BJ (cell line): Measurements from ENCODE around the gene VDR. TPM values are rescaled to one million over a fixed set of nuclear protein-coding genes. Genes with fewer than 3 reads are reported as not detected.

Experiments used
- CTCF ChIA-PET: fragments of 350-600 bp; formaldehyde crosslinking; extraction: SDS; loops from one replicate; lab custom pipeline; 2021; ENCODE audit warnings: antibody characterized with exemption, inconsistent platforms; lab: Yijun Ruan, JAX
- POLR2A ChIA-PET: fragments of 300-600 bp; sonication (Branson Sonifier 250); formaldehyde crosslinking; extraction: SDS; loops from one replicate; lab custom pipeline; 2021; ENCODE audit warnings: antibody characterized with exemption; lab: Charles Lee
- DNase-seq: peaks from one replicate; pipeline ENCODE4 v3.0.0-alpha.2; 2011; ENCODE audit warnings: low read depth
- H3K27me3 ChIP-seq: 2 replicates; pipeline ENCODE4 v1.6.0; 2011; ENCODE audit warnings: low read length; ENCODE audit not compliant: control insufficient read depth, insufficient read depth
- H3K36me3 ChIP-seq: 2 replicates; pipeline ENCODE4 v1.5.1; 2011; ENCODE audit warnings: low read length; ENCODE audit not compliant: control insufficient read depth, insufficient read depth
- H3K4me3 ChIP-seq: 2 replicates; pipeline ENCODE4 v1.5.1; 2011; ENCODE audit warnings: low read depth, mild to moderate bottlenecking, control low read depth, low read length
- polyA plus RNA-seq: library from polyadenylated mRNA; depleted of rRNA; stranded (reverse); fragments of >200 nt; gene quantifications from 2 replicates; pipeline ENCODE4 v1.2.3, GENCODE V29; 2011
- TF ChIP-seq, protein P1 (sequence below): IDR thresholded peaks from 2 replicates; pipeline ENCODE4 v1.5.1; 2011; ENCODE audit warnings: low read depth, mild to moderate bottlenecking, control low read depth, inconsistent platforms, low read length, moderate library complexity; ENCODE audit not compliant: insufficient read depth

The VDR gene
- polyA plus RNA-seq, 1 experiment, result 40.5 TPM

DNA sequence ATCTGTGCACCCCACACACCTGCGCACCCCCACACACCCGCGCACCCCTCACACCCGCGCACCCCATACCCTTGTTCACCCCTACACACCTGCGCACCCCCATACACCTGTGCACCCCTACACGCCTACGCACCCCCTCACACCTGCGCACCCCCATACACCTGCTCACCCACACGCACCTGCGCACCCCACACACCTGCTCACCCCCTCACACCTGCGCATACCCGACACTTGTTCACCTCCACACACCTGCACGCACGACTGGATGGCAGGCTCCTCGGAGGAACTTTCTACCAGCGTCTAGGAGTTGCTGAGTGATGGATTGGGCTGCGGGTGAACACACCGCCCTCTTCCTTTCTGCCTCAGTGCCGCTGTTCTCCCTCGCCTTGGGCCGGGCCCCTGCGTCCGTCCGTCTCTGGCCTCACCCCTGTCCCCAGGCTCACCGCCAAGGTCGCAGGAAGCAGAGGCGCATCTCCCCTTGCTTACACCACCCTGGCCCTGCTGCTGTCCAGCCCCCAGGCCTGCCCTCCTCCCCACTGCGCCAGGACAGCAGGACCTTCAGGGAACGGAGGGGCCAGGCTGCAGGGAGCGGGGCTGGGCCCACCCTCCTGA is 37.9 kb upstream of the VDR start:
- DNase-seq, result no peak
- ChIA-PET CTCF (interaction anchor here (1.2 kb wide), 1 partner anchor 79 kb away, joined by 4 read pairs; no protein-coding TSS in a partner anchor), POLR2A (no interaction called here)
- no peaks in the 10 kb centered on the region for H3K36me3 ChIP-seq
- H3K27me3 ChIP-seq, result no peaks in the 10 kb centered on the region
- TF ChIP-seq, protein P1, sequence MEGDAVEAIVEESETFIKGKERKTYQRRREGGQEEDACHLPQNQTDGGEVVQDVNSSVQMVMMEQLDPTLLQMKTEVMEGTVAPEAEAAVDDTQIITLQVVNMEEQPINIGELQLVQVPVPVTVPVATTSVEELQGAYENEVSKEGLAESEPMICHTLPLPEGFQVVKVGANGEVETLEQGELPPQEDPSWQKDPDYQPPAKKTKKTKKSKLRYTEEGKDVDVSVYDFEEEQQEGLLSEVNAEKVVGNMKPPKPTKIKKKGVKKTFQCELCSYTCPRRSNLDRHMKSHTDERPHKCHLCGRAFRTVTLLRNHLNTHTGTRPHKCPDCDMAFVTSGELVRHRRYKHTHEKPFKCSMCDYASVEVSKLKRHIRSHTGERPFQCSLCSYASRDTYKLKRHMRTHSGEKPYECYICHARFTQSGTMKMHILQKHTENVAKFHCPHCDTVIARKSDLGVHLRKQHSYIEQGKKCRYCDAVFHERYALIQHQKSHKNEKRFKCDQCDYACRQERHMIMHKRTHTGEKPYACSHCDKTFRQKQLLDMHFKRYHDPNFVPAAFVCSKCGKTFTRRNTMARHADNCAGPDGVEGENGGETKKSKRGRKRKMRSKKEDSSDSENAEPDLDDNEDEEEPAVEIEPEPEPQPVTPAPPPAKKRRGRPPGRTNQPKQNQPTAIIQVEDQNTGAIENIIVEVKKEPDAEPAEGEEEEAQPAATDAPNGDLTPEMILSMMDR, result no peak
- H3K4me3 ChIP-seq, result no peak overlapping the region

DNA sequence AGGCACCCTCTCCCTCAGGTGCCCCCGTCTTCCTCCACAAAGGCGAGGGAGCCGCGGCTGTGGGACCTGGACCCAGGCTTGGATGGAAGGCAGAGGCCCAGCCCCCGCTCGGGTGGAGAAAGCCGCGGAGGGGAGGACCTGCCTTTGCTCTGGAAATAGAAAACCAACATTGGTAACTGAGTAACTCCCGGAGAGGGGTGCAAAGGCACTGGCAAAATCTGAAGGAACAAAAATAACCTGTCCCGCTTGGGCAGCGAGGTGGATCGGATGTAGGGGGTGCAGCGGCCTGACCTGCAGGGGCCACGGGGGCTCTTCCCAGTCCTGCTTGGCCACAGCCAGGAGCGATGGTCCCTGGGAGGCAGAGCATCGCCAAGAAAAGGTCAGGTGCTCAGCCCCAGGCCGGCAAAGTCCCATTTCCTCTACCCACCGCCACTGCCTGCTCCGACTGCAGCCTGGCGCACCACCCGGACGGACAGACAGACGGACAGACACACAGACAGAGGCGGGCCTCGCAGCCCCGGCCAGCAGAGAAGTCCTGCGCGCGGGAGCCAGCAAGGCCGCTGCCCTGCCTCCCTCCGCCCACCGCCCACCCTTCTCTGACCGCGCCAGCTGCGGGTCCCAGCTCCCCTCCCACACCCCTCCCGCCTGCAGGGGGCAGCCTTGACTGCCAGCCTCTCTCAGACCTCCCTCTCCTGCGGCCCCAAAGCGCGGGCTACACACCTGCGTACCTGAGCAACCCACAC is 37.2 kb upstream of the VDR start:
- Histone ChIP-seq H3K36me3 (no peaks in the 10 kb centered on the region), H3K4me3 (no peak overlapping the region), H3K27me3 (no peaks in the 10 kb centered on the region)
- no peak for DNase-seq
- TF ChIP-seq, protein P1, result peak; percentile 35; the same call in 1 of the 2 replicates
- CTCF ChIA-PET, result interaction anchor here (1.7 kb wide), 1 partner anchor 9 kb away, joined by 8 read pairs; no protein-coding TSS in a partner anchor
- POLR2A ChIA-PET, result no interaction called here

DNA sequence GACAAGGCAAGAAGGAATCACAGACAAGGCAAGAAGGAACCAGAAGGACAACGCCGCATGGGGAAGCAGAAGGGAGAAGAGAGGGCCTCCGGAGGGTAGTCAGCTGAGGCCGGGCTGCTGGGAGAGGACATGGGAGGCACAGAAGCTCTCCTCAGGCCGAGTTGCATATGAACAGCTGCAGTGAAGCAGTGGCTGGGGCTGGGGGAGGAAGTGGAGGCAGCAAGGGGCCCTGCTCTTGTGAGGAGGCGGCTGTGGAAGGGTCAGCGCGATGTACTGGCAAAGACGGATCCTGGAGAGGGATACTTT is 36.6 kb upstream of the VDR start:
- CTCF ChIA-PET, result interaction anchor here (1.7 kb wide), 1 partner anchor 10 kb away, joined by 8 read pairs; no protein-coding TSS in a partner anchor
- no peak for DNase-seq
- H3K4me3 ChIP-seq, result no peak overlapping the region
- H3K36me3 ChIP-seq, result no peaks in the 10 kb centered on the region
- TF ChIP-seq, protein P1, result no peak
- no peaks in the 10 kb centered on the region for H3K27me3 ChIP-seq
- POLR2A ChIA-PET, result no interaction called here

- DNase-seq, result no peak
- Histone ChIP-seq H3K4me3 (no peak overlapping the region), H3K27me3 (no peaks in the 10 kb centered on the region), H3K36me3 (no peaks in the 10 kb centered on the region)
- CTCF ChIA-PET, result interaction anchor here (1.0 to 1.7 kb wide), 2 partner anchors 11 to 54 kb away, joined by 3 to 8 read pairs; no protein-coding TSS in a partner anchor
- TF ChIP-seq, protein P1, result no peak
- POLR2A ChIA-PET, result no interaction called here
Measured at GRCh38 chr12:47940773-47941474, 36.1 kb upstream of the VDR start.
